GM21526 (cell line): ENCODE data around the gene FHDC1.

Source experiments
- ATAC-seq: cut with Tn5 transposase; IDR thresholded peaks from one replicate; pipeline ENCODE4 v1.9.1; 2021; ENCODE audit warnings: moderate library complexity; ENCODE audit not compliant: unreplicated experiment, low FRiP score

FHDC1 gene

GRCh38 chr4:153001626-153002025, 65.5 kb downstream of the FHDC1 start:
- no peak for ATAC-seq

GRCh38 chr4:153002110-153002509, 66.0 kb downstream of the FHDC1 start:
- ATAC-seq: no peak

- ATAC-seq: no peak
Measured at GRCh38 chr4:153004081-153004850, 68.1 kb downstream of the FHDC1 start.

- ATAC-seq: no peak
Measured at GRCh38 chr4:153005899-153006381, 69.8 kb downstream of the FHDC1 start.

GRCh38 chr4:153008578-153009199, 72.6 kb downstream of the FHDC1 start:
- peak; percentile 74 for ATAC-seq

DNA sequence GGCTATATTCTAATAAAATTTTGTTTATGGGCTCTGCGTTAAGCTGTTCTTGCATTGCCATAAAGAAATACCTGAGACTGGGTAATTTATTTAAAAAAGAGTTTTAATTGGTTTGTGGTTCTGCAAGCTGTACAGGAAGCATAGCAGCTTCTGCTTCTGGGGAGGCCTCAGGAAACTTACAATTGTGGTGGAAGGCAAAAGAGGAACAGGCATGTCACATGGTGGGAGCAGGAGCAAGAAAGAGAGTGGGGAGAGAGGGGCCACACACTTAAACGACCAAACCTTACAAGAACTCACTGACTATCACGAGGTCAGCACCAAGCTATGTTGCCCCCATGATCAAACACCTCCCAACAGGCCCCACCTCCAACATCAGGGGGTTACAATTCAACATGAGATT, 74.0 kb downstream of the FHDC1 start:
- no peak for ATAC-seq

- no peak for ATAC-seq
Measured at GRCh38 chr4:153013202-153013977, 77.3 kb downstream of the FHDC1 start.

- ATAC-seq: no peak
Measured at GRCh38 chr4:153014460-153014859, 78.3 kb downstream of the FHDC1 start.

DNA sequence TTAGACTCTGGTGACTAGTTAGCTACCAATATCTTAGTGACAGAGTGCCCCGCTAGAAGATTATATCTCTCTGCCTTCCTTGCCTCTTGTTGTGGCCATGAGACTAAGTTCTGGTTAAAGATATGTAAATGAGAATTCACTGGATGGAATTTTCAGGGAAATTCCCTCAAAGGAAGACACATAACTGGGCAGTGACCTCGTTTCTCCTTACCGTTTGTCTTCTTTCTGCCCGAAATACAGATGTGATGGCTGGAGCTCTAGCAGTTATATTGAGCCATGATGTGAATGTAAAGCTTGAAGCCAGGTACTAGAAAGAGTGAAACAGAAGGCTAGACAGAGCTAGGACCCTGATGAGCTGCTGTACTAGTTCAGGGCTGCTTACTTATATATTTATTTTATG, 80.5 kb downstream of the FHDC1 start:
- no peak for ATAC-seq

GRCh38 chr4:153018031-153018430, 81.9 kb downstream of the FHDC1 start:
- no peak for ATAC-seq

DNA sequence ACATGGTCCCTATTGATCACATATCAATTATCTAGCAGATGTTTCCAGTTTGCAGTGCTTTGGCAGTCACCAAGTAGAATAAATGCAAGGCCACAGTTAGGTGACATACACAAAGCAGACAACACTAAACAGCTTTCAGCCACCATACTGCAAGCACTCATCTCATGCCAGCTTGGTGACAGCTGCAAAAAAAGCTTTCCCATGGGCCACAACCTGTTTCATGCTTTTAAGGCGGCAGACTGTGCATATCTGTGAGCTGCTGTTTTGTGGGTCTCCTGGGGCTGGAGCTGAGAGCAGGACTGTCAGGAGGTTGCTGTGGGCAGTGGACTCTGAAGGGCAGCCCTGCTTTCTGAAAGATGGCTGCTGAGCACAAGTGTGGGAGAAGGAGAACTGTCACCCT, 82.6 kb downstream of the FHDC1 start:
- no peak for ATAC-seq

DNA sequence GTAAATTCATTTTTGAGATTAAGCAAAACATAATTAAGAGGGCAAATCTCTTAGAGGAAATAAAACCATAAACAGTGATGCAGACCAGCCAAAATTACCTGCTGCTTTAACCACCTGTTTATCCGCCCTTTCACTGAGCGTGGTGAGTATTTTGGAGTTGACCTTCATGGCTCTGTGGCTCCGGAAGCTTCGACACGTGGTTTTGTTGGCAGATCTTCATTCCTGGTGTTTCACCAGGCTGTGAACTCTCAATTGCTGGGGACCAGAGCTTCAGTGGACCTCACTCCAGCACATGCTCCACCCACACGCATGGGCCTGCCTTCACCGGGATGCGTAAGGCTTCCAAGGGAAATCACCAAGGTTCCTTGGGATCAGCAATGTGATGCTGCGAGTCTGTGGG, 83.8 kb downstream of the FHDC1 start:
- ATAC-seq: no peak

DNA sequence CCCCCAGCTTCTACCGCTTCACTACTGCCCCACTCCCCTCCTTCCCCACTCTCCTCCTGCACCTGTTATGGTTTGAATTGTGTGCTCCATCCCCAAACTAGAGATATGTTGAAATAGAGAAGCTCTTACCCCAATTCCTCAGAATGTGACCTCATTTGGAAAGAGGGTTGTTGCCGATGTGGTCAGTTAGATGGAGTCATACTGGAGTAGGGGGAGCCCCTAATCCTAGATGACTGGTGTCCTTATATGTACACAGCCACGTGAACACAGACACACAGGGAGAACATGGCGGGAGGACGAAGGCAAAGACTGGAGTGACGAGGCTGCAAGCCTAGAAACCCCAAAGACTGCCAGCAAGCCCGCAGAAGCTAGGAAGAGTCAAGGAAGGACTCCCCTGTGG, 84.3 kb downstream of the FHDC1 start:
- no peak for ATAC-seq

DNA sequence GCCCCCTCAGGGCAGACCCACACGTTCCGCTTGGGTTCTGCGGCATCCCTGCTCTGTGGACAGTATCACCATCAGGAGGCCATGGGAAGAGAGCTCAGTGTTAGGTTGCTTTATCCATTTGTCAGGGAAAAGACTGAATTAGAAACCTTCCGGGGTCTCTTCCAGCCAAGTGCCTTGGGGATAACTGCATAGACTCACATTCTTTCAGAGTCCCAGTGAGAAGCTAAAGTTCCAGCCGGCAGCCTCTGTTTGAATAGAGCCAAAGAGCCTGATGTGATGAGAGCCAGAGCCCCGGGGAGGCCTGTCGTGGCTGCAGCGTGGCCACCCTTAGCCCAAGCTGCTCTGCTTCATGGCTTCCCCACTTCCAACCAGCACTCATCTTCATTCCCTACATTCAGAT, 85.2 kb downstream of the FHDC1 start:
- ATAC-seq: no peak

DNA sequence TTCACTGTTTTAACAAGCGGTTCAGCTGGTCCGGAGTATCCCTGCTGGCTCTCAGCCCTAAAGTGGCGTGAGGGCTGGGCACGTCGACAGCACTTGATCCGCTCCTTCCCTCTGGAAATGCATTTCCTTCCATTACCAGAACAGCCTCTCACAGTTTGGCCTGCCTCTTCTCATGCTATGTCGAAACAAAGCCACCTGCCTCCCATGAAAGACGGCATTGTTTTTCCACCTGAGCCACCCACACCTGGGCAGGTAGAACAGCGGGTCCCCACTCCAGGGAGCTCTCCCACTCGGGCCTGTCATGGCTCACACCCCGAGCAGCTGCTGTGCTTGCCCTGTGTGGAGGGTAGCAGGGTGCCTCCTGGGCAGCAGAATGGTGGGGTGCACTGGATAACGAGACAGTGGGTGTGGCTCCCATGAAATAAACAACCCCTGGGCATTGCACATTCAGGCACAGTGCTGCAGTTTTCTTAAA, 86.2 kb downstream of the FHDC1 start:
- ATAC-seq: no peak

DNA sequence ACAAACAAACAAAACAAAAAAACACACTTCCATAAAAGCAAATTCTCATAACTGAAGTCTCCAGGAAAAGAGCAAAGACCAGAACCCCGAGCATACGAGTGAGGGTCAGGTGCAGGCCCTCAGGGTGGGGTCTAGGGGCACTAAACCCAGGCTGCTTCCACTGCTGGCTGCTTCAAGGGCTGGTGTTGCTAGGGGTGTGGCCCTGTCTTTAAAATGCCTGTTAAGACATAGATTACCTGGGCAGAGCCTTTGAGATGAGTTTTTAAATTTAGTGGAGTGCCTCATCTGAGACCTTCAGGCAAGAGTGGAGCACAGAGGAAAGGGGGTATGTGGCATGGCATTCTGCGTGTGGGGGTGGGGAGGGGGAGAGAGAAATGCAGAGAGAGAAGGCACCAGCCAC, 87.0 kb downstream of the FHDC1 start:
- no peak for ATAC-seq

GRCh38 chr4:153023692-153024394, 87.7 kb downstream of the FHDC1 start:
- no peak for ATAC-seq

GRCh38 chr4:153024466-153024865, 88.3 kb downstream of the FHDC1 start:
- ATAC-seq: no peak

DNA sequence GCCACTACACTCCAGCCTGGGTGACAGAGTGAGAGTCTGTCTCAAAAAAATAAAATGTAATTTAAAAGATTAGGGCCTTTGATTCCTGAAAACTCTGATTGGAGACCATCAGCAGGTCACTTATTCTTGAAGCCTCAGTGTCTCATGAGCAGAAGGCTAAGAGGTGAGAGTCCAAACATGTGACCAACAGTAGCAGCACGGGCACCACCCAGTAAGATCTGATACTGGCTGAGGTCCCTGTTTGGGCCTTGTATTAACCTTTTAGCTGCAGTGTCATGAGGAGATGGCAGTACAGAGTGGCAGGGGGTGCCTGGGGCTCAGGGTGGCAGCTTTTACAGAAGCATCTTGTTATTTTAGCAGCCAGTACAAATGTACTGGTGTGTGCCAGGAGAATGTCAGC, 89.3 kb downstream of the FHDC1 start:
- no peak for ATAC-seq

- ATAC-seq: no peak
Measured at GRCh38 chr4:153026591-153027346, 90.6 kb downstream of the FHDC1 start.
